GM18499 (cell line): Measurements from ENCODE around the gene NTN1.

ENCODE experiments used
- ATAC-seq: cut with Tn5 transposase; IDR thresholded peaks from one replicate; pipeline ENCODE4 v1.9.1; 2021; ENCODE audit warnings: moderate number of reproducible peaks; ENCODE audit not compliant: insufficient read depth, unreplicated experiment

NTN1 gene

GRCh38 chr17:9285602-9286427 lies 264.5 kb downstream of the NTN1 start:
- no peak for ATAC-seq

GRCh38 chr17:9286434-9286833 lies 265.1 kb downstream of the NTN1 start:
- ATAC-seq = no peak

- no peak for ATAC-seq
Observed at GRCh38 chr17:9287306-9287705, 266.0 kb downstream of the NTN1 start.

GRCh38 chr17:9290226-9290613 lies 268.9 kb downstream of the NTN1 start:
- no peak for ATAC-seq

- no peak for ATAC-seq
Observed at GRCh38 chr17:9291912-9292560, 270.7 kb downstream of the NTN1 start.

- no peak for ATAC-seq
Observed at GRCh38 chr17:9292561-9292941, 271.2 kb downstream of the NTN1 start.
